Body of pancreas (tissue), 4 donors: ENCODE measurements around the gene BRF1. TPM values are rescaled to one million over a fixed set of nuclear protein-coding genes. Genes with fewer than 3 reads are reported as not detected.
A peak's percentile ranks its signal among the peaks of the same experiment; 100 is the strongest.

Experiments
- ATAC-seq: fragments of 150-250 bp; one replicate; pipeline ENCODE4 v1.9.1; 2016
- DNase-seq, 4 donors: peaks; one replicate each; pipeline ENCODE4 v3.0.0-alpha.2; 2019
- H3K27ac ChIP-seq, 4 donors: fragments of 200-600 bp; sonication (generic); 1 replicate in 3 of 4; 2 replicates in 1 of 4; pipeline versions ENCODE4 v1.5.1 to v1.6.1; 2016 to 2019; ENCODE audit warnings: mild to moderate bottlenecking in 1 of 4, mixed read lengths in 1 of 4, moderate library complexity in 1 of 4
- H3K27me3 ChIP-seq, 2 donors: fragments of 200-600 bp; sonication (generic); one replicate each; pipeline ENCODE4 v1.6.0; 2016; ENCODE audit warnings: mild to moderate bottlenecking in 1 of 2
- H3K36me3 ChIP-seq, 2 donors: fragments of 200-600 bp; sonication (generic); replicated peaks in 1 of 2; 2 replicates each; pipeline ENCODE4 v1.5.1; 2016; ENCODE audit warnings: low read depth in 2 of 2; ENCODE audit not compliant: insufficient read depth in 1 of 2
- H3K4me1 ChIP-seq: fragments of 200-600 bp; sonication (generic); one replicate; pipeline ENCODE4 v1.6.0; 2016
- H3K4me3 ChIP-seq, 2 donors: fragments of 200-600 bp; sonication (generic); 1 replicate in 1 of 2; 2 replicates in 1 of 2; pipeline ENCODE4 v1.5.1; 2016 to 2019
- H3K9me3 ChIP-seq, 3 donors: fragments of 200-600 bp; sonication (generic); 1 replicate in 2 of 3; 2 replicates in 1 of 3; pipeline ENCODE4 v1.5.1; 2016
- POLR2A ChIP-seq, 3 donors: fragments of 450-650 bp; IDR thresholded peaks; one replicate each; pipeline ENCODE4 v1.6.1; 2016; ENCODE audit warnings: antibody characterized with exemption in 3 of 3, mild to moderate bottlenecking in 2 of 3
- WGBS, 2 donors: methylation state at CpG; one replicate each; pipeline ENCODE4 v1.1.5; 2017; 5-methylcytosine and 5-hydroxymethylcytosine counted together
- intact Hi-C: fragments of 100-400 bp; cut with DNase I; formaldehyde crosslinking; loops from one replicate; pipeline ENCODE4 v1.15.1; 2023
- total RNA-seq, 2 donors: library from RNA; depleted of rRNA; stranded (reverse); fragments of >200 nt; gene quantifications; one replicate each; pipeline ENCODE4 v1.1.0, GENCODE V29; 2016
- TF ChIP-seq, protein P1 (sequence below), 7 experiments: fragments of 450-650 bp in 4 of 7; fragments of 200-600 bp in 3 of 7; sonication (generic) in 3 of 7; IDR thresholded peaks; one replicate each; pipeline ENCODE4 v1.5.1; 2016 to 2019; ENCODE audit warnings: antibody characterized with exemption in 7 of 7

Gene BRF1
- total RNA-seq, 2 donors from 2014 or later = 54.5 to 86.7 TPM

DNA sequence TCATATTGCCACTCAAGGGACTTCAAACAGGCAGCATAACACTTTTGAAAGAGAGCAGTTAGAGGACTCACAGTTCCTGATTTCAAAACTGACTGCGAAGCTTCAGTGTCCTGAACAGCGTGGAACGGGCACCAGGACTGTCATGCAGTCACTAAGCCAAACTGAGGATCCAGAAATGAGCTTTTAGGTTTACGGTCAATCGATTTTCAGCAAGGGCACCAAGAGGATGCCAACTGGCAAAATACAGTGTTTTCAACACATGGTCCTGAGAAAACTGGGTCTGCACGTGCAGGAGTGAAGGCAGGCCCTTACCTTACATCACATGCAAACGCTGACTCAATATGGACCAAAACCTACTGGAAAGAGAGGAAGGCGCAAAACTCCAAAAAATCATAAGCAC lies 15.6 kb downstream of the BRF1 start:
- ATAC-seq (no peak), DNase-seq (peak in 2 of 4 donors; percentile 38 to 48)
- WGBS, 2 donors = 41 to 49% methylated on average over 8 of the region's 8 CpGs
- no peaks in the 10 kb centered on the region for H3K27me3 ChIP-seq
- H3K27ac ChIP-seq = peak overlapping the region in 1 of 4 donors; percentile 12
- intact Hi-C loops = loop anchor here (5.0 kb wide), 1 partner anchor 62 kb away; no protein-coding TSS in a partner anchor
- H3K36me3 ChIP-seq = no peaks in the 10 kb centered on the region
- peaks cover 49% of the 10 kb centered on the region for H3K4me1 ChIP-seq
- H3K9me3 ChIP-seq = no peaks in the 10 kb centered on the region
- H3K4me3 ChIP-seq = no peak overlapping the region
- TF ChIP-seq, protein P1, sequence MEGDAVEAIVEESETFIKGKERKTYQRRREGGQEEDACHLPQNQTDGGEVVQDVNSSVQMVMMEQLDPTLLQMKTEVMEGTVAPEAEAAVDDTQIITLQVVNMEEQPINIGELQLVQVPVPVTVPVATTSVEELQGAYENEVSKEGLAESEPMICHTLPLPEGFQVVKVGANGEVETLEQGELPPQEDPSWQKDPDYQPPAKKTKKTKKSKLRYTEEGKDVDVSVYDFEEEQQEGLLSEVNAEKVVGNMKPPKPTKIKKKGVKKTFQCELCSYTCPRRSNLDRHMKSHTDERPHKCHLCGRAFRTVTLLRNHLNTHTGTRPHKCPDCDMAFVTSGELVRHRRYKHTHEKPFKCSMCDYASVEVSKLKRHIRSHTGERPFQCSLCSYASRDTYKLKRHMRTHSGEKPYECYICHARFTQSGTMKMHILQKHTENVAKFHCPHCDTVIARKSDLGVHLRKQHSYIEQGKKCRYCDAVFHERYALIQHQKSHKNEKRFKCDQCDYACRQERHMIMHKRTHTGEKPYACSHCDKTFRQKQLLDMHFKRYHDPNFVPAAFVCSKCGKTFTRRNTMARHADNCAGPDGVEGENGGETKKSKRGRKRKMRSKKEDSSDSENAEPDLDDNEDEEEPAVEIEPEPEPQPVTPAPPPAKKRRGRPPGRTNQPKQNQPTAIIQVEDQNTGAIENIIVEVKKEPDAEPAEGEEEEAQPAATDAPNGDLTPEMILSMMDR (IDR thresholded peaks at IDR 0.05) = no peak
- TF ChIP-seq POLR2A (IDR thresholded peaks at IDR 0.05) = no peak

DNA sequence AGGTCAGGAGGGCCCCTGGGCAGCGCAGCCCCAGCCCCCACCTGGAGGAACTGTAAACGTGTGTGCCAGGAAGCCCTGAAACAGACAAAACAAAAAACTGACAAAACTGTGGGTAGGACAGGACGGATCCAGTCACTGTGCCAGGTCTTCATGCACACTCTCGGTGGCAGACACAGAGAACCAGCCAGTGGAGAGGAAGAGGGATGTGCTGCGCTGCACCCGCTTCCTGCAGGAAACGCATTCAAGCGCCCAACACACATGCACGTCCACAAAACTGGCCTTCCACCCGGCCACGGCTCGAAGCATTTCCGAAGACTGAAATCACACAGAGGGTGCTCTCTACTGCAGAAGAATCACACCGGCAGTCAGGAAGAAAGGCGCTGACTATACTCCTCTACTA lies 16.9 kb downstream of the BRF1 start:
- ATAC-seq = no peak
- no peaks in the 10 kb centered on the region for H3K9me3 ChIP-seq
- no peak overlapping the region for H3K27ac ChIP-seq
- TF ChIP-seq, protein P1 (IDR thresholded peaks at IDR 0.05) = no peak
- no peak for TF ChIP-seq POLR2A (IDR thresholded peaks at IDR 0.05)
- intact Hi-C loops = loop anchor here (5.0 kb wide), 1 partner anchor 82 kb away; no protein-coding TSS in a partner anchor
- H3K27me3 ChIP-seq = no peaks in the 10 kb centered on the region
- H3K4me1 ChIP-seq = peaks cover 49% of the 10 kb centered on the region
- H3K36me3 ChIP-seq = no peaks in the 10 kb centered on the region
- WGBS, 2 donors = 56 to 80% methylated on average over 12 to 15 of the region's 15 CpGs
- H3K4me3 ChIP-seq = no peak overlapping the region
- peak in 1 of 4 donors; percentile 13 for DNase-seq

DNA sequence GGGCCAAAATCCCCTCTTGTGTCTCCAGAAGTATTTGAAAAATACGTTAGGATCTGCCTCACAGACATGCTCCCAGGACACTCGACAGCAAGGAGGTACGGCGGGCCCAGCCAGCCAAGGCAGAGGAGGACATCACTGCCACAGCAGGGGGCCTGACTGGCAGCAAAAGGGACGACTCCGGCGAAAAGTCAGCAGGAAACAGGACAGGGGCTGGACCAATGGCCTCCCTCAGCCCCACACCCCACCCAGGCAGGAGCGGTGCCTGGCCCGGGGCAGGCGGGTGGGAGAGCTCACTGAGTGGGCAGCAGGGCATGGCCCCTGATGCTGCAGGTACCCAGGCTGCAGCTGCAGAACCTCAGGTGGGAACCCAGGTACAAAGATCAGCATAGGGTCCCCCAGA lies 17.8 kb downstream of the BRF1 start:
- no peak for ATAC-seq
- Histone ChIP-seq H3K4me3 (no peak overlapping the region), H3K36me3 (no peaks in the 10 kb centered on the region), H3K27me3 (no peaks in the 10 kb centered on the region), H3K9me3 (no peaks in the 10 kb centered on the region), H3K4me1 (peaks cover 53% of the 10 kb centered on the region), H3K27ac (peak overlapping the region in 1 of 4 donors; percentile 29)
- intact Hi-C loops = loop anchor here (5.0 kb wide), 1 partner anchor 81 kb away; no protein-coding TSS in a partner anchor
- no peak for DNase-seq
- 72 to 80% methylated on average over 4 to 10 of the region's 10 CpGs for WGBS, 2 donors
- TF ChIP-seq, protein P1 (IDR thresholded peaks at IDR 0.05) = no peak
- no peak for TF ChIP-seq POLR2A (IDR thresholded peaks at IDR 0.05)

DNA sequence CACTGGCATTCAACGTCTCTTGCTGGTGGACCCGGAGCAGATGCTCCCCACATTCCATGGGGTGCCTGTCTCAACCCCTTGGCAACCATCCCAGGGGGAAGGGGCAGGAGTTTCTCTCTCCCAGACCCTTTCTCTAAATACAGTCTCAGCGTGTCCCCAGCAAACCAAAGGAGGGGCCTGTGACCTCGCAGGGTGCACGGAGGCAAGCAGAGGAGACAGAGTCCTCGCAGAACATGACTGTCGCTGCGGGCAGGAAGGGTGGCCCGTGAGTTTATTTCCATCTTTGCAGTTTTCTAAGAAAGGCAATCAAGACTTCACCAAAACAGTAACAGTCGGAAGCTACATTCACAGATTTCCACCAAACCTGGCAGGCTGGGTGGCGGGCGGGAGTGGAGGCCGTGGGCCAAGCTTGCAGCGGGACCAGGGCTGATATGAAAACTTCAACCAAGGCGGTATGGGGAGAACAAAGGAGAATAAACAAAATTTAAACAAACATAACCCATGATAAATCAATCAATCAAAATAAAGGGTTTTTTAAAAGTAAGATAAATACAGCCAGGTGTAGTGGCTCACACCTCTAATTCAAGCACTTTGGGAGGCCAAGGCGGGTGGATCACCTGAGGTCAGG lies 18.6 kb downstream of the BRF1 start:
- intact Hi-C loops = loop anchor here (5.0 kb wide), 1 partner anchor 80 kb away; no protein-coding TSS in a partner anchor
- 21 to 31% methylated on average over 13 to 16 of the region's 16 CpGs for WGBS, 2 donors
- H3K27me3 ChIP-seq = no peaks in the 10 kb centered on the region
- peak overlapping the region; percentile 36 to 75 (median 67) for H3K27ac ChIP-seq
- no peaks in the 10 kb centered on the region for H3K36me3 ChIP-seq
- peaks cover 56% of the 10 kb centered on the region for H3K4me1 ChIP-seq
- TF ChIP-seq, protein P1 (IDR thresholded peaks at IDR 0.05) = no peak
- no peak for TF ChIP-seq POLR2A (IDR thresholded peaks at IDR 0.05)
- peak; percentile 86 for ATAC-seq
- peak; percentile 63 to 81 (median 68) for DNase-seq
- H3K9me3 ChIP-seq = no peaks in the 10 kb centered on the region
- no peak overlapping the region for H3K4me3 ChIP-seq
